Keratinocyte (primary cell): ENCODE results near the gene PDCD5. TPM values are rescaled to one million over a fixed set of nuclear protein-coding genes. Genes with fewer than 3 reads are reported as not detected.

Experiments
- DNase-seq: peaks from one replicate; pipeline ENCODE4 v3.0.0-alpha.2; 2011; ENCODE audit warnings: low read depth, missing footprints, low spot score
- FAIRE-seq: peaks from 2 replicates; lab custom pipeline; 2011; peaks lifted over from hg19 to GRCh38; lab: Jason Lieb, UNC
- H2AFZ ChIP-seq: 2 replicates; pipeline ENCODE4 v1.6.0; 2012; ENCODE audit warnings: low read length, control low read depth, inconsistent platforms; ENCODE audit not compliant: control insufficient read depth
- H3K27ac ChIP-seq: 2 replicates; pipeline ENCODE4 v1.5.1; 2011; ENCODE audit warnings: low read length; ENCODE audit not compliant: control insufficient read depth, insufficient read depth
- H3K27me3 ChIP-seq: 3 replicates; pipeline ENCODE4 v1.6.0; 2011; ENCODE audit warnings: low read length; ENCODE audit not compliant: control insufficient read depth, insufficient read depth; ENCODE audit errors: extremely low read depth
- H3K36me3 ChIP-seq, 2 experiments: 2 replicates in 1 of 2; 3 replicates in 1 of 2; pipeline ENCODE4 v1.5.1; 2011; ENCODE audit warnings: low read length in 2 of 2, mild to moderate bottlenecking in 1 of 2; ENCODE audit not compliant: control insufficient read depth in 2 of 2, insufficient read depth in 2 of 2; ENCODE audit errors: extremely low read depth in 1 of 2
- H3K4me1 ChIP-seq: 3 replicates; pipeline ENCODE4 v1.5.1; 2011; ENCODE audit warnings: low read length; ENCODE audit not compliant: control insufficient read depth, insufficient read depth; ENCODE audit errors: extremely low read depth
- H3K4me2 ChIP-seq: 3 replicates; pipeline ENCODE4 v1.6.0; 2011; ENCODE audit warnings: low read depth, low read length; ENCODE audit not compliant: control insufficient read depth, insufficient read depth; ENCODE audit errors: extremely low read depth
- H3K4me3 ChIP-seq, 3 experiments: fragments of 200-600 bp in 1 of 3; sonication (generic) in 1 of 3; 2 replicates in 2 of 3; 3 replicates in 1 of 3; pipeline ENCODE4 v1.5.1; 2011 to 2016; ENCODE audit warnings: low read length in 3 of 3, mild to moderate bottlenecking in 3 of 3, control low read depth in 2 of 3, inconsistent platforms in 1 of 3, low read depth in 1 of 3, mixed read lengths in 1 of 3, mixed run types in 1 of 3, moderate library complexity in 1 of 3; ENCODE audit not compliant: control insufficient read depth in 2 of 3, insufficient read depth in 2 of 3; ENCODE audit errors: extremely low read depth in 1 of 3
- H3K79me2 ChIP-seq: 2 replicates; pipeline ENCODE4 v1.6.0; 2012; ENCODE audit warnings: low read length; ENCODE audit not compliant: control insufficient read depth, insufficient read depth
- H3K9ac ChIP-seq: 3 replicates; pipeline ENCODE4 v1.6.0; 2011; ENCODE audit warnings: low read length; ENCODE audit not compliant: control insufficient read depth, insufficient read depth; ENCODE audit errors: extremely low read depth
- H3K9me1 ChIP-seq: 3 replicates; pipeline ENCODE4 v1.6.0; 2011; ENCODE audit warnings: low read length; ENCODE audit not compliant: control insufficient read depth, insufficient read depth; ENCODE audit errors: extremely low read depth
- H3K9me3 ChIP-seq: 2 replicates; pipeline ENCODE4 v1.5.1; 2012; ENCODE audit warnings: low read depth, low read length; ENCODE audit not compliant: control insufficient read depth
- H4K20me1 ChIP-seq: 3 replicates; pipeline ENCODE4 v1.6.0; 2011; ENCODE audit warnings: low read length; ENCODE audit not compliant: control insufficient read depth, insufficient read depth; ENCODE audit errors: extremely low read depth
- EZH2 ChIP-seq: IDR thresholded peaks from one replicate; pipeline ENCODE4 v1.6.1; 2012; ENCODE audit warnings: inconsistent platforms, mild to moderate bottlenecking, low read length, moderate library complexity
- dilution Hi-C: fragments of 300-500 bp; cut with MboI; formaldehyde crosslinking; loops from one replicate; pipeline ENCODE4 v1.7.0; 2020; ENCODE audit warnings: low sequenced_read_pairs; ENCODE audit not compliant: extremely low pct_ligation_motif_present
- polyA plus RNA-seq, 5 experiments: library from polyadenylated mRNA; depleted of rRNA in 3 of 5; stranded (reverse) in 3 of 5; stranded (forward) in 1 of 5; unstranded in 1 of 5; fragments of >200 nt; gene quantifications; 1 replicate in 1 of 5; 2 replicates in 3 of 5; 3 replicates in 1 of 5; pipeline versions ENCODE4 v1.2.1 to v1.2.3, GENCODE V29; 2011 to 2012; ENCODE audit warnings: missing spikeins in 2 of 5, low read depth in 1 of 5, low replicate concordance in 1 of 5
- TF ChIP-seq, protein P1 (sequence below), 3 experiments: IDR thresholded peaks in 1 of 3; conservative IDR thresholded peaks in 1 of 3; optimal IDR thresholded peaks in 1 of 3; 2 replicates in 2 of 3; 3 replicates in 1 of 3; pipeline versions ENCODE3 to v1.5.1; 2011; ENCODE audit warnings: low read length in 3 of 3, mild to moderate bottlenecking in 3 of 3, moderate library complexity in 2 of 3, control low read depth in 1 of 3, inconsistent platforms in 1 of 3; ENCODE audit not compliant: insufficient read depth in 2 of 3; ENCODE audit errors: extremely low read depth in 1 of 3

PDCD5 gene
- polyA plus RNA-seq, 1 donor (not counting 4 experiments of a cell fraction or from before 2014, with no cell fraction given), result 177 TPM

DNA sequence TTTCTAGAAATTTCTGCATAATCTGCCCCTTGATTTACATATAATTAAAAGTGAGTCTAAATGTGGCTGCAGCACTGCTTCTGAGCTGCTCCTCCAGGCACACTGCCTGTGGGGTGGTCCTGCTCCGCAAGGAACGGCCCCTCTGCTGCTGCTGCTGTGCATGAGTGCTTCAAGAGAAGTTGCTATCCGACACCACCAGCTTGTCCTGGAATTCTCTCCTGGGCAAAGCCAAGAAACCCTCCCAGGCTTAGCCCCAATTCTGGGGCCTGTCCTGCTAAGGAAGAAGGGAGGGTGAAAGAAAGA is 7.5 kb upstream of the PDCD5 start:
- H3K4me3 ChIP-seq, result no peak overlapping the region
- H3K36me3 ChIP-seq, result no peaks in the 10 kb centered on the region
- dilution Hi-C loops, result no loop called here
- no peak overlapping the region for H3K27ac ChIP-seq
- FAIRE-seq (no peak), DNase-seq (no peak)
- TF ChIP-seq, protein P1, sequence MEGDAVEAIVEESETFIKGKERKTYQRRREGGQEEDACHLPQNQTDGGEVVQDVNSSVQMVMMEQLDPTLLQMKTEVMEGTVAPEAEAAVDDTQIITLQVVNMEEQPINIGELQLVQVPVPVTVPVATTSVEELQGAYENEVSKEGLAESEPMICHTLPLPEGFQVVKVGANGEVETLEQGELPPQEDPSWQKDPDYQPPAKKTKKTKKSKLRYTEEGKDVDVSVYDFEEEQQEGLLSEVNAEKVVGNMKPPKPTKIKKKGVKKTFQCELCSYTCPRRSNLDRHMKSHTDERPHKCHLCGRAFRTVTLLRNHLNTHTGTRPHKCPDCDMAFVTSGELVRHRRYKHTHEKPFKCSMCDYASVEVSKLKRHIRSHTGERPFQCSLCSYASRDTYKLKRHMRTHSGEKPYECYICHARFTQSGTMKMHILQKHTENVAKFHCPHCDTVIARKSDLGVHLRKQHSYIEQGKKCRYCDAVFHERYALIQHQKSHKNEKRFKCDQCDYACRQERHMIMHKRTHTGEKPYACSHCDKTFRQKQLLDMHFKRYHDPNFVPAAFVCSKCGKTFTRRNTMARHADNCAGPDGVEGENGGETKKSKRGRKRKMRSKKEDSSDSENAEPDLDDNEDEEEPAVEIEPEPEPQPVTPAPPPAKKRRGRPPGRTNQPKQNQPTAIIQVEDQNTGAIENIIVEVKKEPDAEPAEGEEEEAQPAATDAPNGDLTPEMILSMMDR (optimal IDR thresholded peaks at IDR 0.05 in 1 of 3, IDR thresholded peaks at IDR 0.05 in 1 of 3, conservative IDR thresholded peaks at IDR 0.05 in 1 of 3; ENCODE audit: extremely low read depth in 1 of 3, insufficient read depth in 2 of 3, low read length in 3 of 3), result no peak
- TF ChIP-seq EZH2, result no peak
- H3K9ac ChIP-seq, result no peak overlapping the region
- H4K20me1 ChIP-seq, result no peaks in the 10 kb centered on the region
- no peaks in the 10 kb centered on the region for H3K9me1 ChIP-seq
- no peaks in the 10 kb centered on the region for H3K79me2 ChIP-seq
- H2AFZ ChIP-seq, result no peak overlapping the region
- no peak overlapping the region for H3K4me2 ChIP-seq
- no peaks in the 10 kb centered on the region for H3K9me3 ChIP-seq
- no peaks in the 10 kb centered on the region for H3K27me3 ChIP-seq
- H3K4me1 ChIP-seq, result no peaks in the 10 kb centered on the region

DNA sequence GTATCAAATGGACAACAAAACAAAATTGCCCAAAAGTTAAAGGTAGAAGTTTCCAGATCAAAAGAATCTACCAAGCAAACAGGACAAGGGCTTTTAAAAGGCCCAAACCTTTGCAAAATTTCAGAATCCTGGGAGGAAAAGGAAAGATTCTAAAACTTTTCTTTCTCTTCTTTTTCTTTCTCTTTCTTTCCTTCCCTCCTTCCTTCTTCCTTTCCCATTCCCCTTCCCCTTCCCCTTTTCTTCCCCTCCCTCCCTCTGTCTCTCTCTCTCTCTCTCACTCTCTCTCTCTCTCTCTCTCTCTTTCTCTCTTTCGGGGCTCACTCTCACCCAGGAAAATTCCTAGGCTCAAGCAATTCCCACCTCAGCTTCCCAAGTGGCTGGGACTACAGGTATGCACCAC is 4.2 kb upstream of the PDCD5 start:
- Histone ChIP-seq H3K79me2 (peaks cover 8% of the 10 kb centered on the region), H3K9me3 (no peaks in the 10 kb centered on the region)

More for the DNA sequence above, 4.2 kb upstream of the PDCD5 start:
- FAIRE-seq (no peak), DNase-seq (no peak)
- H3K9me1 ChIP-seq, result no peaks in the 10 kb centered on the region
- H3K4me2 ChIP-seq, result no peak overlapping the region
- dilution Hi-C loops, result no loop called here
- no peaks in the 10 kb centered on the region for H4K20me1 ChIP-seq
- no peaks in the 10 kb centered on the region for H3K4me1 ChIP-seq
- no peak overlapping the region for H3K27ac ChIP-seq
- no peak overlapping the region for H3K4me3 ChIP-seq
- no peak overlapping the region for H2AFZ ChIP-seq
- H3K36me3 ChIP-seq, result no peaks in the 10 kb centered on the region
- TF ChIP-seq, protein P1 (optimal IDR thresholded peaks at IDR 0.05 in 1 of 3, IDR thresholded peaks at IDR 0.05 in 1 of 3, conservative IDR thresholded peaks at IDR 0.05 in 1 of 3; ENCODE audit: extremely low read depth in 1 of 3, insufficient read depth in 2 of 3, low read length in 3 of 3), result no peak
- TF ChIP-seq EZH2, result no peak
- no peaks in the 10 kb centered on the region for H3K27me3 ChIP-seq
- no peak overlapping the region for H3K9ac ChIP-seq
